HEK293T (cell line): ENCODE results near the gene DPH7.

Source experiments
- ARNT ChIP-seq: fragments of 450-650 bp; IDR thresholded peaks from 2 replicates; pipeline ENCODE4 v1.6.1; 2017; ENCODE audit warnings: mild to moderate bottlenecking
- FOXK2 ChIP-seq: fragments of 450-650 bp; IDR thresholded peaks from 2 replicates; pipeline ENCODE4 v1.6.1; 2016; ENCODE audit warnings: mild to moderate bottlenecking
- FOXM1 ChIP-seq: fragments of 450-650 bp; IDR thresholded peaks from 2 replicates; pipeline ENCODE4 v1.6.1; 2017; ENCODE audit warnings: mild to moderate bottlenecking, borderline replicate concordance
- HDGF ChIP-seq: fragments of 450-650 bp; IDR thresholded peaks from 2 replicates; pipeline ENCODE4 v1.6.1; 2017; ENCODE audit warnings: antibody characterized with exemption, borderline replicate concordance
- NFRKB ChIP-seq: fragments of 450-650 bp; IDR thresholded peaks from 2 replicates; pipeline ENCODE4 v1.6.1; 2016; ENCODE audit warnings: mild to moderate bottlenecking, moderate library complexity
- SP1 ChIP-seq: fragments of 450-650 bp; IDR thresholded peaks from 2 replicates; pipeline ENCODE4 v1.6.1; 2017

DNA sequence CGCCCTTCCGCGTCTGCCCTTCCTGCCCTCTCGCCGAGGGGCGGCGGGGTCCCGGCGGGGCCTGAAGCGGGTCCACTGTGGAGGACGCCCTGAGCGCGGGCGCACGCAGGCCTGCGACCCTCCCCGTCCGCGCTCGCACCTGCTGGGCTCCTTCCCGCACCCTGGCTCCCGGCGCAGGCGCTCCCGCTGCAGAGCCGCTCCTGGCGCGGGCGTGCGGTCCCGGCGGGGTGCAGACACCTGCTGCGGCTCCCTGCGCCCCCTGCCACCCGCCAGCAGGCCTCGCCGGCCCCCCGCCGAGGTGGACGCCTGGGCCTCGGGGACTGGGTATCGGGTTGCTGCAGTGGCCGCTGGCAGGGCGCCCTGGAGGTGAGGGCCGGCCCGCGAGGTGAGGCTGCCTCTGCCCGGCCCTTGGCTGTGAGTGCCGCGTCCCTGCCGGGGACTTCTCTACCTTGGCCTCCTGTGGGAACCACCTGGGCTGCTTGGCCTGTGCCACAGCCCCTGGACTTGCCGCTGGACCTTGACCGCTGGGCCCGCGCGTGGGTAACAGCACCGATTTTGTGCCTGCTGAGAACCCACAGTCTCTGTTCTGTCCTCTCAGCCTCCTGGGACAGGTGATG is 27.4 kb upstream of the DPH7 start:
- TF ChIP-seq HDGF, result no peak
- no peak for TF ChIP-seq FOXM1
- no peak for TF ChIP-seq SP1
- TF ChIP-seq ARNT, result no peak
- no peak for TF ChIP-seq FOXK2
- TF ChIP-seq NFRKB, result no peak
